ENCODE data around the gene ZNF460. TPM values are rescaled to one million over a fixed set of nuclear protein-coding genes. Genes with fewer than 3 reads are reported as not detected.
A peak's percentile ranks its signal among the peaks of the same experiment; 100 is the strongest.

Gene ZNF460
- 10 to 100 TPM; 59.5 to 65.9 TPM for total RNA-seq
- polyA plus RNA-seq (ENCODE audit: insufficient read depth, low read depth, low replicate concordance), result 5.0 TPM
- long read RNA-seq, donor 1, result 0 reads
- long read RNA-seq, donor 2, result 0 reads

DNA sequence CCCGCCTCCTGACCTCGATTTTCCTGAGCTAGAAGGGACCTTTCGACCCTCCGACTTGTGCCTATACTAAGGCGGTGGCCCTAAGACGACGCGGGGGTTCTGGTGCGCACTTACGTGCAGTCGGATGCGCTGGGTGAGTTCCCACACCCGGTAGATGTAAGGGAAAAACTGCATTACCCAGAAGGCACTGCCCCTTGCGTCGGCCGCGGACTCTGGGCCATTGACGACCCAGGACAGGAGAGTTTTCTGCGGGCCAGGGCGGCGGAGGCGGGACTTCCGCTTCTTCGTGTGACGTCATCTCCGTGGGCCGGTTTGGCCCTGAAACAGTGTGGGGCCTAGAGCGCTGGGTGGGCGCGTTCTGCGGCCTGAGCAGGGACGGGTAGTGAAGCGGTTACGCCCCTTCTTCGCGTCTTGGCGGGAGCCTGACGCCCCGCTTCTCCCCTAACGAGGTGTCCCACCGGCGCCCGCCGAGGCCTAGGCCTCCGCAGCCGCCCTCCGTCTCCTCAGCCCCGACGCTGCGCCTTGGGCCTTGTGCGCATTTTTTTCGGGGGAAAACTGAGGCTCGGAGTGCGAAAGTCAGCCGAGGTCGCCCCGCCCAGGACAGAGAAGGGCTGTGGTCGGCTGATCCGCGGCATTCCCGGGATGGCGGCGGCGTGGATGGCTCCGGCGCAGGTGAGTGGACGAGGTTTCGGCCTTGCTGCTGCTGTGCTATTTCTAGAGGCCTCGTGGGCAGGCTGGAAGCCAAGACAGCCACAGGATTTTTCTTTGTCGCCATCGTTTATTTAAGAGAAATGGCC lies at the start of gene ZNF460:
Gene ZNF460 (plus strand): TSS at position 321 of the 797 bp plus-strand sequence. CDS start 322 bp downstream, at position 643.
- no peaks in the 10 kb centered on the region for H3K27me3 ChIP-seq
- 0% methylated on average over 15 to 69 of the region's 71 CpGs for WGBS, 2 donors
- intact Hi-C loops (cut with DNase I; ENCODE audit: low total_unique reads), result no loop called here
- H3K4me1 ChIP-seq, result peaks cover 17% of the 10 kb centered on the region
- H3K27ac ChIP-seq, result peak within 1 kb of the TSS; percentile 94 to 97
- H3K4me3 ChIP-seq, result peak within 1 kb of the TSS; percentile 88 to 93
- no peaks in the 10 kb centered on the region for H3K36me3 ChIP-seq (ENCODE audit: low read depth, missing control alignments)
- no peaks in the 10 kb centered on the region for H3K9me3 ChIP-seq
- TF ChIP-seq, protein P1, sequence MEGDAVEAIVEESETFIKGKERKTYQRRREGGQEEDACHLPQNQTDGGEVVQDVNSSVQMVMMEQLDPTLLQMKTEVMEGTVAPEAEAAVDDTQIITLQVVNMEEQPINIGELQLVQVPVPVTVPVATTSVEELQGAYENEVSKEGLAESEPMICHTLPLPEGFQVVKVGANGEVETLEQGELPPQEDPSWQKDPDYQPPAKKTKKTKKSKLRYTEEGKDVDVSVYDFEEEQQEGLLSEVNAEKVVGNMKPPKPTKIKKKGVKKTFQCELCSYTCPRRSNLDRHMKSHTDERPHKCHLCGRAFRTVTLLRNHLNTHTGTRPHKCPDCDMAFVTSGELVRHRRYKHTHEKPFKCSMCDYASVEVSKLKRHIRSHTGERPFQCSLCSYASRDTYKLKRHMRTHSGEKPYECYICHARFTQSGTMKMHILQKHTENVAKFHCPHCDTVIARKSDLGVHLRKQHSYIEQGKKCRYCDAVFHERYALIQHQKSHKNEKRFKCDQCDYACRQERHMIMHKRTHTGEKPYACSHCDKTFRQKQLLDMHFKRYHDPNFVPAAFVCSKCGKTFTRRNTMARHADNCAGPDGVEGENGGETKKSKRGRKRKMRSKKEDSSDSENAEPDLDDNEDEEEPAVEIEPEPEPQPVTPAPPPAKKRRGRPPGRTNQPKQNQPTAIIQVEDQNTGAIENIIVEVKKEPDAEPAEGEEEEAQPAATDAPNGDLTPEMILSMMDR (IDR thresholded peaks at IDR 0.05), result peak in 1 of 3 experiments; percentile 21
- peak; percentile 28 for TF ChIP-seq POLR2A (IDR thresholded peaks at IDR 0.05)
- peak; percentile 97 for DNase-seq

DNA sequence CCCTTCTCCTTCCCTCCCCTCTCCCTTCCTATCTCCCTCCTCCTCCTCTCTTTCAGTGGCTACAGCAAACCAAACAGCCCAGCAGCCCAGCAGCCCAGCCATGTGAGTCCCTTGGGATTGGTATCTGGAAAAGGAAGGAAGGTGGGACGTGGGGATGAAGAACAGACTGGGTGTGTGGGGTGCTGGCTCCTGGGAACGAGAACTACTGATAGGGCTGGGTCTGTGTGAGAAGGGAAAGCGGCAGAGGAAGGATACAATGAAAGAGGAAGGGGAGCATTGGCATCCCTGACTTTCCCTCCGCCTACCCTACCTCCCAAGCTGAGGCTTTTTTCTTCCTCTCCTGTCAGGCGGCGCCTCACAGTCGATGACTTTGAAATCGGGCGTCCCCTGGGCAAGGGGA lies 48.6 kb upstream of the ZNF460 start:
- H3K9me3 ChIP-seq, result no peaks in the 10 kb centered on the region
- no peak for TF ChIP-seq POLR2A (IDR thresholded peaks at IDR 0.05)
- no peaks in the 10 kb centered on the region for H3K27me3 ChIP-seq
- no peak overlapping the region for H3K4me3 ChIP-seq
- no peak for DNase-seq
- no peaks in the 10 kb centered on the region for H3K36me3 ChIP-seq (ENCODE audit: low read depth, missing control alignments)
- 48 to 65% methylated on average over 9 of the region's 9 CpGs for WGBS, 2 donors
- intact Hi-C loops (cut with DNase I; ENCODE audit: low total_unique reads), result no loop called here
- no peak overlapping the region for H3K27ac ChIP-seq
- H3K4me1 ChIP-seq, result no peaks in the 10 kb centered on the region

DNA sequence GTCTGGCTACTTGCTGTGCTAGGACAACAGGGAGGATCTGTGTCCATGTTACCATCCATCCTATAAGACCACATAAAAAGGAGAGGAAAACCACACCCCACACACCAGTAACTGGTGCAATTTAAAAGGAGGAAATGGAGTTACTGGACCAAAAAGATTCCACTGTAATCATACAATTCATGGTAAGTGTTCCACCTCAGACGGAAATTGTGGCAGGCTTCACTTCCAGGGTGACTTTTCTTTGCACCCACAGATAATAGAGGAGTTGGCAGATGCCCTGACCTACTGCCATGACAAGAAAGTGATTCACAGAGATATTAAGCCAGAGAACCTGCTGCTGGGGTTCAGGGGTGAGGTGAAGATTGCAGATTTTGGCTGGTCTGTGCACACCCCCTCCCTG lies 47.1 kb upstream of the ZNF460 start:
- H3K9me3 ChIP-seq, result no peaks in the 10 kb centered on the region
- 87 to 89% methylated on average over 1 of the region's 1 CpG for WGBS, 2 donors
- no peak for TF ChIP-seq POLR2A (IDR thresholded peaks at IDR 0.05)
- TF ChIP-seq, protein P1 (IDR thresholded peaks at IDR 0.05), result no peak
- H3K4me1 ChIP-seq, result no peaks in the 10 kb centered on the region
- DNase-seq, result no peak
- H3K27ac ChIP-seq, result no peak overlapping the region
- no peak overlapping the region for H3K4me3 ChIP-seq
- no peaks in the 10 kb centered on the region for H3K27me3 ChIP-seq
- no peaks in the 10 kb centered on the region for H3K36me3 ChIP-seq (ENCODE audit: low read depth, missing control alignments)
- intact Hi-C loops (cut with DNase I; ENCODE audit: low total_unique reads), result no loop called here

DNA sequence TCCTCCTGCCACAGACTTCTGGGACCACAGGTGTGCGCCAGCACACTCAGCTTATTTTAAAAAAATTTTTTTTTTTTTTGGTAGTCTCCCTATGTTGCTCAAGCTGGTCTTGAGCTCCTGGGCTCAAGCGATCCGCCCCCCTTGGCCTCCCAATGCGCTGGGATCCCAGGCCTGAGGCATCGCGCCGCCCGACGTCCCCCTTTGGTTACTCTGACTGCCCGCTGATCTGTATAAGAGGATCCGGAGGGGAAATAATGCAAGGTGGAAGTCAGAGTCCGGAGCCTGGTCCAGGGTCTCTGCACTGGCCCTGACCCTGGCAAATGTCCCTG lies 40.3 kb upstream of the ZNF460 start:
- H3K36me3 ChIP-seq (ENCODE audit: low read depth, missing control alignments), result no peaks in the 10 kb centered on the region
- intact Hi-C loops (cut with DNase I; ENCODE audit: low total_unique reads), result no loop called here
- WGBS, 2 donors, result 11 to 54% methylated on average over 4 to 12 of the region's 12 CpGs
- peak overlapping the region; percentile 78 to 93 for H3K4me3 ChIP-seq
- no peak for DNase-seq
- peaks cover 14% of the 10 kb centered on the region for H3K4me1 ChIP-seq
- TF ChIP-seq POLR2A (IDR thresholded peaks at IDR 0.05), result no peak
- TF ChIP-seq, protein P1 (IDR thresholded peaks at IDR 0.05), result no peak
- peak overlapping the region; percentile 75 to 78 for H3K27ac ChIP-seq
- H3K27me3 ChIP-seq, result no peaks in the 10 kb centered on the region
- no peaks in the 10 kb centered on the region for H3K9me3 ChIP-seq

DNA sequence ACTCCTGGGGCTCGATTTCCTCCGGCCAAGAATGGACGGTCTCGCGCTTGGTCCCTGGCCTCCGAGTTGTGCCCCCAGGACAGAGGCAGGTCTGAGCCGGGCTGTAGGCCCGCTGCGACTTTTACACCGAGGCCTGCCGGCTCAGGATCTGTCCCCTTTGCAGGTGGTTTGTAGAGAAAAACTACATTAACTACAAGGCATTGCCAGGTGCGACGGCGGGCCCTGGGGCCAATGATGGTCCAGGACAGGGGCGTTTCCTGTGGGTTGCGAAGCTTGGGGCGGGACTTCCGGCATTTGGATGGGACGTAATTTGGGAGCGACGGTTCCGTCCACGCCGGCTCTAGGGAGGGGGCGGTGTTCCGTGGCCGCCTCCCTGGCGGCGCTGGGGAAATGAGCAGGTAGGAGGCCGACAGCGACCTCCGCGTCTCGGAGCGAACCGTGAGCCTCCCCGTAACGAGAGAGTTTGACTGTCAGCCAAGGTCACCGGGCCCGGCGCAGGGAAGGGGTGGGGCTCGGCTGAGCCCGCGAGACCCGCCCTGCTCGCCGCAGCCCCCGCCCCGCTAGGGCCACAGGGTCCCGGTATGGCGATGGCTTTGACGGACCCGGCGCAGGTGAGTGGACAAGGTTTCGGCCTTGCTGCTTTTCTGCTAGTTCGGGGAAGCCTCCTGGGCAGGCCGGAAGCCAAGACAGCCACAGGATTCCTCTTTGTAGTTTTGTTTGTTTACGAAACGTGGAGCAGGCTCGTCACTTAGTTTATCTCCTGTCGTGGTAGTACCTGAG lies 39.8 kb upstream of the ZNF460 start, which contains the start of gene ZNF805:
Gene ZNF805 (plus strand): TSS at position 322 of the 780 bp plus-strand sequence. CDS start 260 bp downstream, at position 582.
- Histone ChIP-seq H3K9me3 (no peaks in the 10 kb centered on the region), H3K27ac (peak within 1 kb of the TSS; percentile 75 to 78), H3K27me3 (no peaks in the 10 kb centered on the region), H3K36me3 (ENCODE audit: low read depth, missing control alignments) (no peaks in the 10 kb centered on the region), H3K4me1 (peaks cover 14% of the 10 kb centered on the region), H3K4me3 (peak within 1 kb of the TSS; percentile 78 to 93)
- TF ChIP-seq, protein P1 (IDR thresholded peaks at IDR 0.05), result peak in 1 of 3 experiments; percentile 19
- TF ChIP-seq POLR2A (IDR thresholded peaks at IDR 0.05), result no peak
- intact Hi-C loops (cut with DNase I; ENCODE audit: low total_unique reads), result no loop called here
- DNase-seq, result peak; percentile 97
- 0 to 1% methylated on average over 12 to 41 of the region's 61 CpGs for WGBS, 2 donors
